AG08396 (cell line): ENCODE measurements around the gene MPO.

Experiments used
- DNase-seq: peaks from one replicate; pipeline ENCODE4 v3.0.0; 2012; ENCODE audit warnings: low spot score, mixed read lengths

MPO gene

GRCh38 chr17:58233543-58233942 lies 47.2 kb downstream of the MPO start:
- no peak for DNase-seq

- DNase-seq = peak; percentile 36
Measured at GRCh38 chr17:58232707-58233156, 48.0 kb downstream of the MPO start.

- no peak for DNase-seq
Measured at GRCh38 chr17:58231641-58232040, 49.1 kb downstream of the MPO start.

GRCh38 chr17:58229881-58230280 lies 50.9 kb downstream of the MPO start:
- DNase-seq = no peak

GRCh38 chr17:58229384-58229783 lies 51.4 kb downstream of the MPO start:
- no peak for DNase-seq

- no peak for DNase-seq
Measured at GRCh38 chr17:58228679-58229078, 52.1 kb downstream of the MPO start.

- no peak for DNase-seq
Measured at GRCh38 chr17:58227733-58228132, 53.0 kb downstream of the MPO start.

GRCh38 chr17:58224315-58224714 lies 56.4 kb downstream of the MPO start:
- no peak for DNase-seq
